DMS53 treated with DMSO at 0.1 percent for 48 hours (cell line): ENCODE data around the gene MPRIP.

Source experiments
- DNase-seq: peaks from one replicate; lab custom pipeline; 2025; ENCODE audit not compliant: unreplicated experiment; lab: John Stamatoyannopoulos, UW

Gene MPRIP

GRCh38 chr17:17084941-17085340 is 42.7 kb downstream of the MPRIP start:
- no peak for DNase-seq

GRCh38 chr17:17086585-17086984 is 44.3 kb downstream of the MPRIP start:
- no peak for DNase-seq

DNA sequence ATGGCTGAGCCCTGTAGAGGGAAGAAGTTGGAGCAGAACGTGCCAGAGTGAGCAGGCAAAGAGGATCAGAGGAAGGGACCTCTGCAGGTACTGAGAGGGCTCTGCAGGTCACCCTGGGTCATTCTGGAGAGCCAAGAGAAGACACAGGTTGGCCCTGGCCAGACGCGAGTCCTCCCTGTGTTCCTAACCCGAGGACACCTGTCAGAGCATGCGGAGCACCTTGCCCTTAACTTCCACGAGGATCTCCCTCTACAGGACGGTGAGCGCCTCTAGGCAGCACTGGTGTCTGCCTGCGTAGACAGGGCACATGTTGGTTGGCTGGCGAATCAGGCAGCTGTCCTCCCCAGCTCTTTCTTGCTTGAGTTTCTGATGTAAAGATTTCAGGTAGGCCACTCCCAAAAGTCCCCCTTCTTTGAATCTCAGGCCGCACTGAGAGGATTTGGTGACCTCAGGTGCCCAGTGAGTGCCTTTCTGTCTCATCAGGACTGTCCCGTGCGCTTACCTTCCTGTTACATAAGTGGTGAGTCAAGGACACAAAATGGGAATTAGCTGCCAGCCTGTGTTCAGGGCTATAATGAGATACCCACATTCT is 45.3 kb downstream of the MPRIP start:
- no peak for DNase-seq

GRCh38 chr17:17088086-17088485 is 45.8 kb downstream of the MPRIP start:
- DNase-seq = no peak

- no peak for DNase-seq
Observed at GRCh38 chr17:17088541-17089525, 46.6 kb downstream of the MPRIP start.

GRCh38 chr17:17089796-17090641 is 47.8 kb downstream of the MPRIP start:
- DNase-seq = no peak

DNA sequence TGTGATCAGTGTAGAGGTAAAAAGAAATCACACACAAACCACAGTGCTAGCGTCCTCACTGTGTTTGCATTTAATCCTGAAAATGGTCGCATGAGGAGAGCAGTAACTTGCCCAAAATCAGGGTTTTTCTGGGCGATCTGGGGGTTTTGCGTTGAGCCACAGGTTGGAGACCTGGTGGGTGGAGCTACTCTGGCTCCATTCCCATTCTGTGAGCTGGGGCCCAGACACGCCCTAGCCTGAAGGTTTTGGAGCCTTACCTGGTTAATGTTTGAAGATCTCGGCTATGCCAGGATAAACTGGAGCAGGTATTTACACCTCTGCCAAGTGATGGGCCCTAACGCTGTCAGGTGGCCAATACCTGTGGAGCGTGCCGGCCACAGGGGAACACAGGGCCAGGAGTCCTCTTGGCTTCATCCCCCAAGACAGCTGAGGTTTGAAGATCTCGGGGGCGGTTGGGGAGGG is 48.4 kb downstream of the MPRIP start:
- no peak for DNase-seq

DNA sequence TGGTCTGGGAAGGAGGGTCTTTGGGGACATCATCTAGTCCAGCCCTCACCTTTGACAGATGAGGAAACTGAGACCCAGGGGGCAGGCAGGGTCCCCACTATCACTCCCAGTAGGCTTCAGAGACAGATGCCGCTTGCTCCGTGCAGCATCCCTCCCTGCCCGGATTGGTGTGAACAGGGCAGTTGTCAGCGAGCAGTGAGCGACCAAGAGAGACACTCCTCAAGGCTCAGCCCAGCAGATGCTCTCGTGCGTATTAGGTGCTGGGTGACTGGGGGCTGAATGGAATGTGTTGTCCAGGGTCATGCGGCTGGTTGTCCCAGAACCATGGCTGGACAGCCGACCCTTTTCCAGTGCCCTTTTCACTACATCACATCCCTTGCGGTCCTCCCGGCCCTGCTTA is 49.0 kb downstream of the MPRIP start:
- DNase-seq = no peak

DNA sequence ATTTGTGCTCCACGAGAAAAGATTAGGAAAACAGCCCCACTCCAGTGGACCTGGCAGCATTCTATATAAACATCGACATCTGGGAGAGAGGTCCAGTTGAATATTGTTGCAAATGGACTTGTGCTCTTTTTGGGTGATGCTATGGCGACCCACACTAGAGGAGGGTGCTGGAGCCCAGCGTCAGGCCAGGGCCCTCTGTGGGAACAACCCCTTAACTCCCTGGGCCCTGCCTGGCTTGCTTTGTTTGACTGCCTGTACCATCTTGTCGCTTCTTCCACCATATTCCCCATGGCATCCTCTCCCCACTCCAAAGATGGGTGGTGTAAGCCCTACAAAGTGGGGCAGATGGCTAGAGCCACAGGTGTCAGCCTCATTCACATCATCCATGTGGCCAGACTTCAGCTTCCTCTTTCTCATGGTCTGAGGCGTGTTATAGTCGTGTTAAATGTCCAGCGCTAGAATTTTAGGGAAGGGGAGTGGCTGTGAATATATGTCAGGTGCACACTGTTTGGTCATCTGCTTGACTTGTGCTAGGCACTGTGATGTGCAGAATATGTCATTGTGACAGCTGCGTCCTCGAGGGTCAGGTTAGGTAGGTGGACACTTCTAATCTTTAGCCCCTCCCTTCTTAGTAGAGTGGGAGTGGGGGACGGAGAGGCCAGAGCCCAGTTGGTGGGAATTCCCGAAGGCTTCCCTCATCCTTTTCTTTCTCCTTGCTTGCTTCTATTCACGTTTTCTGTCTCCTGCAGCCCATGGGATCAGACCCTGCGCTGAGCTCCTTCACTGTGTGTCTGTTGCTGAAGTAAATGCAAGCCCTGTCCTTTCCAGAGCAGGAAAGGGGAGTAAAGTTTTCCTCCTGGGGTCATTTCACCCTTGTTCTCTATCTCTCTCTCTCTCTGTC is 49.8 kb downstream of the MPRIP start:
- no peak for DNase-seq

DNA sequence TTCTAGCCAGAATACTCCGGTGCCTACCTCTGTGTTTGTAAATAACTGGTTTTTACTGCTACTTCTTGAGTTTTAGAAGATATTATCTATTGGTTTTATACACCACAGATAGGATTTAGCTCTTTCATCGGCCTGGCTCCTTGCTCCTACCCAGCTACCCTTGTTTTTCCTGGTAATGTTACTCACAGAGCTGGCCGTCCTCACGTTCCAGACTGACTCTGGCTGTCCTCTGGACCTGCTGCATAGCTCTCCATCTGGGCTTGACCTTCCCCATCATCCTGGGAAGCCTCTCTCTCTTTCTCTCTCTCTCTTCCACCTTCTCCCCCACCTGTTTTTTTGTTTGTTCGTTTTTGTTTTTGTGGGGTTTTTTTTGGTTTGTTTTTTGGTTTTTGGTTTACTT is 51.5 kb downstream of the MPRIP start:
- no peak for DNase-seq

DNA sequence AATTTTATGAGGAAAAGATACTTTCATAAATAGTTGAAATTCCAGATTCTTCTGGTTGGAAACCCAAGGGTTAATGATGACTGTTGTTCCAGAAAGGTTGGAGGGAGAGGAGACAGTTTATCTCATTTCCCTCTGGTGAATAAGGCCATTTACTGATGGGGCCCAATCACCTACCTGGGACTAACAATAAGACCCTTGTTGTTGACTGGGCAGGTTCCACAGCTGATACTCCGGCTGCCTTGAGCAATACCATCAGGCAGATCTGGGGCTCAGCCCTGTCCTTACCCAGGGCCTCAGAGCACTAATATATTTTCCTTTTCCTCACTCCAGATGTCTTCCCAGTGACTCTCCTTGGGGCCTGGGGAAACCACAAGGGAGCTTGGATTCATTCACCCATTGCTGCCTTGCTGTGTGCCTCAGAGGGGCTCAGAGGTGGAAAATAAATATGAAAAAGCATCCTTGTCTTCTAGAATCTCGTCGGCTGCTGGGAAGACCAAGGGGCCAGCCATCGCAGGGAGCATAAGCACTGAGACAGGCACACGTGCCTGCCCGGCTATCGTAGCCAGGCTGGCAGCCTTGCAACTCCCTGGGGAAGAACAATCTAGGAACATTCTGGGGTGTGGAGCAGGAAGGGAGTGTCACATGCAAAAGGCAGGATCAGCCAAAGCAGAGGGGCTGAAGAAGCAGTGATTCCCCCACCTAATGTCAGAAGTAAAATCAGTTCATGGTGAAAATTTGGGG is 54.4 kb downstream of the MPRIP start:
- DNase-seq = no peak

- DNase-seq = no peak
Observed at GRCh38 chr17:17097763-17098345, 55.6 kb downstream of the MPRIP start.

- DNase-seq = no peak
Observed at GRCh38 chr17:17098551-17099179, 56.4 kb downstream of the MPRIP start.

GRCh38 chr17:17102176-17102575 is 59.9 kb downstream of the MPRIP start:
- no peak for DNase-seq

DNA sequence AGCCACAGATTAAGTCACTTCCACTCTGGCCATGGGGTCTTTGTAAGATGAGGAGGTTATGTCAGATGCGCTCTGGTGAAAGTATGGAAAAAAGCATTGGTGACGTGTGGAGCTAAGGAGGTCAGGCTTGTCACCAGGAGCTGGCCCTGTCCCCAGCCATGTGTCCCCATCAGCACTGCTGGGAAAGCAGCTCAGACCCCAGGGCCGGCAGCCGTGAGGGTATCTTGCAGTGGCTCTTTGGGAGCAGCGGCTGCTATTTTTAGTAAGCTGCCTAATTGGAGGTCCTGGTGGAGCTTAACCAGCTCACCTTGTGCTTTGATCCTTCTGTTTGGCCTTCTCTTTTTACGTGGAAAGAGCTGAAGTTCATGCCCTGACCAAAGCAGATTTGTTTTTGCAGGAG is 60.9 kb downstream of the MPRIP start:
- DNase-seq = no peak

- no peak for DNase-seq
Observed at GRCh38 chr17:17104036-17104435, 61.8 kb downstream of the MPRIP start.

DNA sequence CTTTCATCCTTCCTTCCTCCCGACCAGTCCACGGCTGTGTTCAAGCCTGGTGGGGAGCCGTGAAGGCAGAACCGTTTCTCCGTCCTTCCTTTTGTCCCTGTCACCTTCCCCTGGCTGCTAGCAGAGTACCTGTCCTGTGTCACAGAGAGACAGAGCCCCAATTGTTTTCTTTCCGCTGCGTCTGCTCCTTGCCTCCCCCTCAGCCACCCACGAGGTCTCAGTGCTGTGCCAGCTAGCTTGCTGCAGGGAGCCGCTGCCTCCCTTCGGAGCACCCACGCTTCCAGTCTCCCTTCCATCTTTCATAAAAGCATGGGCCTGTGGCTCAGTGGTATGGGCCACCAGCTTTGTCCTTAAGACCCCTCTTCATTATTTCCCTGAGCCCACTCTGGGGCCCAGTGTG is 62.2 kb downstream of the MPRIP start:
- DNase-seq = no peak

DNA sequence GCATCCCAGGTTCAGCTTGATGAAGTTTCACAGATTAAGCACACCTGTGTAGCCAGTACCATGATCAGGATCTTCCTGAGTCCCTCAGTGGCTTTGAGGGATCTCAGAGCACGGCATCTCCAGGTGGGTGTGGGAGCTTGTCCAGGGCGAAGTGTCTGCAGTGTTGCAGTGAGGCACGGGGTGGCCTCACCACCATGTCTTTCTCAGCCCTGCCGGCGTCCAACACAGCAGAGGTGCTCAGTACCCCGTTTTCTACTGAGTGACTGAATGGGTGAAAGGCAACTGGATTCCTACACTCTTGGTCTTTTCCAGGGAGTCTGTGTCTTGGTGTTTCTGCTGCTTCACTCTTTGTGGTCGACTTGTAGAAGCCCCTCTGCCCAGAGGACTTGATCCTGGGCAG is 63.7 kb downstream of the MPRIP start:
- no peak for DNase-seq

GRCh38 chr17:17106756-17107155 is 64.5 kb downstream of the MPRIP start:
- no peak for DNase-seq
